Astrocyte (in vitro differentiated cells and primary cell): ENCODE measurements around the gene ZCCHC12. TPM values are rescaled to one million over a fixed set of nuclear protein-coding genes. Genes with fewer than 3 reads are reported as not detected.

Experiments
- DNase-seq: peaks from one replicate; pipeline ENCODE4 v3.0.0-alpha.2; 2010; ENCODE audit warnings: low read depth
- FAIRE-seq: peaks from 2 replicates; lab custom pipeline; 2011; peaks lifted over from hg19 to GRCh38; lab: Jason Lieb, UNC
- H2AFZ ChIP-seq: 2 replicates; pipeline ENCODE4 v1.6.0; 2012; ENCODE audit warnings: low read depth, low read length, inconsistent platforms
- H3K27ac ChIP-seq: 2 replicates; pipeline ENCODE4 v1.5.1; 2011; ENCODE audit warnings: low read depth, low read length, inconsistent platforms
- H3K27me3 ChIP-seq: 2 replicates; pipeline ENCODE4 v1.6.0; 2011; ENCODE audit warnings: low read length, inconsistent platforms; ENCODE audit not compliant: insufficient read depth
- H3K36me3 ChIP-seq: 2 replicates; pipeline ENCODE4 v1.5.1; 2011; ENCODE audit warnings: low read length, inconsistent platforms; ENCODE audit not compliant: insufficient read depth
- H3K4me1 ChIP-seq: 2 replicates; pipeline ENCODE4 v1.5.1; 2011; ENCODE audit warnings: low read length, inconsistent platforms; ENCODE audit not compliant: insufficient read depth
- H3K4me2 ChIP-seq: 2 replicates; pipeline ENCODE4 v1.6.0; 2012; ENCODE audit warnings: low read length, inconsistent platforms
- H3K4me3 ChIP-seq: 2 replicates; pipeline ENCODE4 v1.5.1; 2011; ENCODE audit warnings: low read depth, mild to moderate bottlenecking, low read length, inconsistent platforms; ENCODE audit not compliant: insufficient read depth
- H3K79me2 ChIP-seq: 2 replicates; pipeline ENCODE4 v1.6.0; 2012; ENCODE audit warnings: mild to moderate bottlenecking, low read length, inconsistent platforms; ENCODE audit not compliant: insufficient read depth
- H3K9ac ChIP-seq: 2 replicates; pipeline ENCODE4 v1.6.0; 2012; ENCODE audit warnings: mild to moderate bottlenecking, low read length, inconsistent platforms
- H3K9me3 ChIP-seq: 2 replicates; pipeline ENCODE4 v1.5.1; 2012; ENCODE audit warnings: low read depth, mild to moderate bottlenecking, low read length, inconsistent platforms; ENCODE audit not compliant: insufficient read depth
- H4K20me1 ChIP-seq: 2 replicates; pipeline ENCODE4 v1.6.0; 2012; ENCODE audit warnings: low read length, inconsistent platforms; ENCODE audit not compliant: insufficient read depth
- H3K27ac Mint-ChIP-seq: one replicate; pipeline ENCODE4 v1.8.0; 2021; ENCODE audit warnings: mild to moderate bottlenecking, mixed read lengths; ENCODE audit not compliant: unreplicated experiment
- H3K27me3 Mint-ChIP-seq: one replicate; pipeline ENCODE4 v1.8.0; 2021; ENCODE audit warnings: low read depth, mixed read lengths; ENCODE audit not compliant: unreplicated experiment
- H3K36me3 Mint-ChIP-seq: one replicate; pipeline ENCODE4 v1.8.0; 2021; ENCODE audit warnings: low read depth, mixed read lengths; ENCODE audit not compliant: unreplicated experiment
- H3K4me1 Mint-ChIP-seq: one replicate; pipeline ENCODE4 v1.8.0; 2021; ENCODE audit warnings: low read depth, mixed read lengths; ENCODE audit not compliant: unreplicated experiment
- H3K4me3 Mint-ChIP-seq: one replicate; pipeline ENCODE4 v1.8.0; 2021; ENCODE audit warnings: mild to moderate bottlenecking, moderate library complexity, mixed read lengths; ENCODE audit not compliant: unreplicated experiment
- H3K9me3 Mint-ChIP-seq: one replicate; pipeline ENCODE4 v1.8.0; 2021; ENCODE audit warnings: mild to moderate bottlenecking, mixed read lengths; ENCODE audit not compliant: unreplicated experiment
- CTCF ChIP-seq: IDR thresholded peaks from 2 replicates; pipeline ENCODE4 v1.5.1; 2011; ENCODE audit warnings: low read depth, mild to moderate bottlenecking, inconsistent platforms, low read length, moderate library complexity; ENCODE audit not compliant: insufficient read depth
- EZH2 ChIP-seq: IDR thresholded peaks from 2 replicates; pipeline ENCODE4 v1.6.1; 2012; ENCODE audit warnings: mild to moderate bottlenecking, low read length, inconsistent platforms; ENCODE audit not compliant: insufficient read depth
- total RNA-seq: library from RNA; stranded (reverse); gene quantifications from 2 replicates; pipeline ENCODE4 v1.2.1, GENCODE V29; 2021

Gene ZCCHC12
- total RNA-seq, 1 donor from 2014 or later, result 0.16 TPM

- no peak overlapping the region for H3K27ac Mint-ChIP-seq
- no peak overlapping the region for H3K4me3 ChIP-seq
- no peak overlapping the region for H3K27ac ChIP-seq
- H3K4me2 ChIP-seq, result no peak overlapping the region
- no peak overlapping the region for H3K9ac ChIP-seq
- no peaks in the 10 kb centered on the region for H3K4me1 ChIP-seq
- H3K4me3 Mint-ChIP-seq, result no peak overlapping the region
- no peaks in the 10 kb centered on the region for H3K36me3 Mint-ChIP-seq
- no peaks in the 10 kb centered on the region for H3K36me3 ChIP-seq
- no peaks in the 10 kb centered on the region for H4K20me1 ChIP-seq
- TF ChIP-seq EZH2 (no peak), CTCF (no peak)
- H3K9me3 ChIP-seq, result no peaks in the 10 kb centered on the region
- no peaks in the 10 kb centered on the region for H3K79me2 ChIP-seq
- DNase-seq (no peak), FAIRE-seq (peak; percentile 94)
- H3K4me1 Mint-ChIP-seq, result no peaks in the 10 kb centered on the region
- no peaks in the 10 kb centered on the region for H3K27me3 ChIP-seq
- H3K27me3 Mint-ChIP-seq, result no peaks in the 10 kb centered on the region
- no peak overlapping the region for H2AFZ ChIP-seq
- H3K9me3 Mint-ChIP-seq, result no peaks in the 10 kb centered on the region
Observed at GRCh38 chrX:118861338-118861737, 37.7 kb downstream of the ZCCHC12 start.

- peak; percentile 47 for FAIRE-seq
- H3K79me2 ChIP-seq, result no peaks in the 10 kb centered on the region
- no peaks in the 10 kb centered on the region for H3K27me3 ChIP-seq
- no peak for DNase-seq
- no peak overlapping the region for H3K4me2 ChIP-seq
- H4K20me1 ChIP-seq, result no peaks in the 10 kb centered on the region
- no peak for TF ChIP-seq CTCF
- no peak for TF ChIP-seq EZH2
- H3K4me3 Mint-ChIP-seq, result no peak overlapping the region
- H3K4me1 ChIP-seq, result no peaks in the 10 kb centered on the region
- no peak overlapping the region for H3K27ac Mint-ChIP-seq
- no peaks in the 10 kb centered on the region for H3K36me3 Mint-ChIP-seq
- H3K27ac ChIP-seq, result no peak overlapping the region
- no peaks in the 10 kb centered on the region for H3K27me3 Mint-ChIP-seq
- no peaks in the 10 kb centered on the region for H3K9me3 Mint-ChIP-seq
- no peaks in the 10 kb centered on the region for H3K9me3 ChIP-seq
- no peaks in the 10 kb centered on the region for H3K4me1 Mint-ChIP-seq
- H2AFZ ChIP-seq, result no peak overlapping the region
- H3K4me3 ChIP-seq, result no peak overlapping the region
- H3K9ac ChIP-seq, result no peak overlapping the region
- H3K36me3 ChIP-seq, result no peaks in the 10 kb centered on the region
Observed at GRCh38 chrX:118862091-118862490, 38.5 kb downstream of the ZCCHC12 start.

- H3K27ac Mint-ChIP-seq, result no peak overlapping the region
- TF ChIP-seq CTCF (no peak), EZH2 (no peak)
- no peak overlapping the region for H3K4me3 Mint-ChIP-seq
- DNase-seq, result no peak
- Histone ChIP-seq H3K36me3 (no peaks in the 10 kb centered on the region), H3K27me3 (no peaks in the 10 kb centered on the region), H3K4me1 (no peaks in the 10 kb centered on the region), H3K4me2 (no peak overlapping the region), H3K4me3 (no peak overlapping the region), H3K27ac (no peak overlapping the region), H4K20me1 (no peaks in the 10 kb centered on the region), H3K79me2 (no peaks in the 10 kb centered on the region), H3K9ac (no peak overlapping the region), H3K9me3 (no peaks in the 10 kb centered on the region), H2AFZ (no peak overlapping the region)
- no peak for FAIRE-seq
- no peaks in the 10 kb centered on the region for H3K36me3 Mint-ChIP-seq
- H3K9me3 Mint-ChIP-seq, result no peaks in the 10 kb centered on the region
- no peaks in the 10 kb centered on the region for H3K4me1 Mint-ChIP-seq
- no peaks in the 10 kb centered on the region for H3K27me3 Mint-ChIP-seq
Observed at GRCh38 chrX:118862979-118863378, 39.4 kb downstream of the ZCCHC12 start.
